IMR-90 (cell line): ENCODE data around the gene DNAJC11.

ENCODE experiments used
- CHD1 ChIP-seq: IDR thresholded peaks from 2 replicates; pipeline ENCODE4 v1.6.1; 2012; ENCODE audit warnings: low read depth, low read length, improper control_type of control experiment
- CTCF ChIP-seq: conservative IDR thresholded peaks from 2 replicates; pipeline ENCODE4 v1.5.1; 2012; ENCODE audit warnings: mild to moderate bottlenecking, low read depth, low read length, improper control_type of control experiment

- TF ChIP-seq CTCF (no peak), CHD1 (no peak)
Measured at GRCh38 chr1:6648556-6648955, 53.1 kb downstream of the DNAJC11 start.
